GM18861 (cell line): ENCODE data around the gene AP5B1.
"Not testable (repeated sequence)": the region's sequence is repeated elsewhere in the genome, so short reads cannot be mapped to it uniquely, and the experiment has no call there.

ENCODE experiments used
- ATAC-seq: cut with Tn5 transposase; IDR thresholded peaks from one replicate; pipeline ENCODE4 v1.9.1; 2021; ENCODE audit not compliant: unreplicated experiment

AP5B1 gene

GRCh38 chr11:65771589-65772112 is 9.1 kb downstream of the AP5B1 start:
- ATAC-seq = no peak

DNA sequence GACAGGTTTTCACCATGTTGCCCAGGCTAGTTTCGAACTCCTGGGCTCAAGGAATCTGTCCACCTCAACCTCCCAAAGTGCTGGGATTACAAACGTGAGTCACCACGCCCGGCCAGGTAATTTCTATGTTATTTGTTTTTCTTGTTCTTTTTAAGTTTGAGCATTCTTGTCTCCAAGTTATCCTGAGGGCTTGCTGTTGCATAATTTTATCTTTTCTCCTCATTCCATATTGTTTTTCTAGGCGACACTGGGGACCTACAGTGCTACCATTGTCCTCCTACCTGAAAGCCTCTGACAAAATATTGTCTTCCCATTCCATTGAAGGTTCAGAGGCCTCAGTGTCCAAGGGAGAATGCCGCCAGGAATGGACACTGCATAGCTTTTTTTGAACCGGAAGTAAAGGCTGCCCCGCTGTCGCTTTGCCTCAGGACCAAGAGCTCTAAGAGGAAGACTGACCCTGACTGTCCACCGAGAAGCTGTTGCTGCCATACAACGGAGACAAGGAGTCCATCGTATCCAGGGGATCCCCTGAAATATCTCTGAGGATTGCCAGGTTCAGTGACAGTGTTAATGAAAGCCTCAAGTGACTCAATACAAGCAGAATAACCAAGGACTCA is 9.7 kb downstream of the AP5B1 start:
- ATAC-seq = no peak

GRCh38 chr11:65767806-65768205 is 13.0 kb downstream of the AP5B1 start:
- not testable (repeated sequence) for ATAC-seq

DNA sequence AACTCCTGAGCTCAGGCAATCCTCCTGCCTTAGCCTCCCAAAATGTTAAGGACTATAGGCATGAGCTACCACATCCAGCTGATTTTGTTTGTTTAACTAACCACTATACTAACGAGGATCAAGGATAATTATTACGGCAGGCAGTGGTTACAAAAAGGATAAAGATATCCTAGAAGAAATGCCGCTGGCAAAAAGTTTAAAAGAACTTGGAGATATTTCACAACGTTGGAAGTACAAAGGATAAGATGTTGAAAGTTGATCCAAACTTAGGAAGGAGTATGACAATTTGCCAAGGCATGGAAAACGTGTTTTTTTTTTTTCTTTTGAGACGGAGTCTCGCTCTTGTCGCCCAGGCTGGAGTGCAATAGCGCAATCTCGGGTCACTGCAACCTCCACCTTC is 13.4 kb downstream of the AP5B1 start:
- no peak for ATAC-seq

- ATAC-seq = no peak
Observed at GRCh38 chr11:65766535-65766934, 14.2 kb downstream of the AP5B1 start.

- no peak for ATAC-seq
Observed at GRCh38 chr11:65764434-65764833, 16.3 kb downstream of the AP5B1 start.

DNA sequence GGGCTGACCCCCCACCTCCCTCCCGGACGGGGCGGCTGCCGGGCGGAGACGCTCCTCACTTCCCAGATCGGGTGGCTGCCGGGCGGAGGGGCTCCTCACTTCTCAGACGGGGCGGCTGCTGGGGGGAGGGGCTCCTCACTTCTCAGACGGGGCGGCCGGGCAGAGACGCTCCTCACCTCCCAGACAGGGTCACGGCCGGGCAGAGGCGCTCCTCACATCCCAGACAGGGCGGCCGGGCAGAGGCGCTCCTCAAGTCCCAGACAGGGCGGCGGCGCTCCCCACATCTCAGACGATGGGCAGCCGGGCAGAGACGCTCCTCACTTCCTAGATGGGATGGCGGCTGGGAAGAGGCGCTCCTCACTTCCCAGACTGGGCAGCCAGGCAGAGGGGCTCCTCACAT is 18.0 kb downstream of the AP5B1 start:
- not testable (repeated sequence) for ATAC-seq

DNA sequence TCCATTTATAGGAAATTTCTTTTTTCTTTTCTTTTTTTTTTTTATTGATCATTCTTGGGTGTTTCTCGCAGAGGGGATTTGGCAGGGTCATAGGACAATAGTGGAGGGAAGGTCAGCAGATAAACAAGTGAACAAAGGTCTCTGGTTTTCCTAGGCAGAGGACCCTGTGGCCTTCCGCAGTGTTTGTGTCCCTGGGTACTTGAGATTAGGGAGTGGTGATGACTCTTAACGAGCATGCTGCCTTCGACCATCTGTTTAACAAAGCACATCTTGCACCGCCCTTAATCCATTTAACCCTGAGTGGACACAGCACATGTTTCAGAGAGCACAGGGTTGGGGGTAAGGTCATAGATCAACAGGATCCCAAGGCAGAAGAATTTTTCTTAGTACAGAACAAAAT is 18.6 kb downstream of the AP5B1 start:
- ATAC-seq = not testable (repeated sequence)

DNA sequence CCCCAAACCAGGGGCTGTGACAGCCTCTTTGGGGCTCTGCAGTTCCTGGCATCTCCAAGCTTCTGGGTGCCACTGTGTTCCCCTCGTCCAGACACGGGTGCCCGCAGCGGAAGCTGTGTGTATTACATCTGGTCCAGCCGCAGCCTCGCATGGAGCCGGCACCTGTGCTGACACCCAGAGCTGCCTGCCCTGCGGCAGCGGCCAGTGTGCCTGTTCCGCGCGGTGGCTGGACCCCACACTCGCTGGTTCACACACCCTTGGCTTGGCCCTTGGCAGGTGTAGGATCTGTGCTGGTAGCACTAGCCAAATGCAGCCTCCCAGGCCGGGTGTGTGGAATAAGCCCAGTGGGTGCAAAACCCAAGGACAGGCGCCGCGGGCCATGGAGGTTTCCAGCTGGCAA is 35.7 kb downstream of the AP5B1 start:
- ATAC-seq = no peak

GRCh38 chr11:65744699-65745042 is 36.1 kb downstream of the AP5B1 start:
- ATAC-seq = no peak

- ATAC-seq = no peak
Observed at GRCh38 chr11:65744026-65744698, 36.6 kb downstream of the AP5B1 start.

- no peak for ATAC-seq
Observed at GRCh38 chr11:65743681-65744025, 37.1 kb downstream of the AP5B1 start.

DNA sequence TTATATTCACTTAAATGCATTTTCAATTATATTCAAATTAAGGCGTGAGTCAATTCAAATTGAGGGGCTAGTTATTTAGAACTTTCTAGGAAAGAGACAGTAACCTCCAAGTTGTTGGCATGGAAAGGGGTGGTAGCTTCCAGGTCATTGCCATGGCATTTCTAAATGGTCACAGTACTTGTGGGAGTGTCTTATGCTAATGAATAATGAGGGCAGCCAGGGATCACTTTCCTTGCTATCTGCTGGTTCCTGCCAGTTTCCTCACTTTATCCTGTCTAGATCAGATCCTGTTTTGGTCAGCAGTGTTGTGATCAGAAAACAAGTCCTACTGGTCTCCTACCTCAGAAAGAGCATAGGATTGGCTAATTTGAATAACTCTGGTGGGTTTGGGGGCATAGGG is 38.4 kb downstream of the AP5B1 start:
- ATAC-seq = no peak

GRCh38 chr11:65741185-65741584 is 39.6 kb downstream of the AP5B1 start:
- ATAC-seq = no peak

DNA sequence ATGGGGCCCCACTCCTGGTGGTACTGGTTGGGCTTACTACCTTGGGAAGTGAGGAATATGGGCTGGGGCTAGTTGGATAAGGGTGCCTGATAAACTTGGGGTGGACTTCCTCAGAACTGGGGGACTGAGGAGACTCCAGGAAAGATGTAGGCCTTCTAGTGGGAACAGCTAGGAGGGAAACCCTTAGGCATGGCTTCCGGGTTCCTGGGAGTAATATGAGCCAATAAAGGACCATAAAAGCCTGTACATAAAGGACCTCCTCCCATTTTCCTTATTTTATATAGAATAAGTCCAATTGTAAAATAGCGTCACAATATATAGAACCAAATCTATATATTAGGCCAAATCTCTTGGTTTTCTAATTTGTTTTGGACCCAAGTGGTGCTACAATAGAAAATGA is 41.8 kb downstream of the AP5B1 start:
- ATAC-seq = no peak

GRCh38 chr11:65736810-65737209 is 44.0 kb downstream of the AP5B1 start:
- no peak for ATAC-seq

DNA sequence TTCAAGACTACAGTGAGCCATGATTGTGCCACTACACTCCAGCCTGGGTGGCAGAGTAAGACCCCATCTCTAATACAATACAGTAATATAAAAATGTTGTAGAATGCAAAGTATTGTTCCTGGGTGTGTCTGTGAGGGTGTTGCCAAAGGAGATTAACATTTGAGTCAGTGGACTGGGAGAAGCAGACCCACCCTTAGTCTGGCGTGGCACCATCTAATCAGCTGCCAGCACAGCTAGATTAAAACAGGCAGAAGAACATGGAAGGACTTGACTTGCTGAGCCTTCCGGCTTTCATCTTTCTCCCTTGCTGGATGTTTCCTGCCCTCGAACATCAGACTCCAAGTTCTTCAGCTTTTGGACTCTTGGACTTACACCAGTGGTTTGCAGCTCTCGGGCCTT is 45.7 kb downstream of the AP5B1 start:
- ATAC-seq = not testable (repeated sequence)

GRCh38 chr11:65730461-65730860 is 50.3 kb downstream of the AP5B1 start:
- ATAC-seq = no peak

- ATAC-seq = no peak
Observed at GRCh38 chr11:65727865-65728264, 52.9 kb downstream of the AP5B1 start.

- no peak for ATAC-seq
Observed at GRCh38 chr11:65726660-65727059, 54.1 kb downstream of the AP5B1 start.
